T-cell (primary cell): ENCODE data around the gene UGT1A7. TPM values are rescaled to one million over a fixed set of nuclear protein-coding genes. Genes with fewer than 3 reads are reported as not detected.

Experiments
- ATAC-seq, 4 experiments: fragments of 200-7000 bp in 3 of 4; fragments of 150-1000 bp in 1 of 4; cut with Tn5 transposase; replicated peaks in 1 of 4; 1 replicate in 3 of 4; 2 replicates in 1 of 4; pipeline ENCODE4 v1.10.0; 2021; ENCODE audit warnings: moderate library complexity in 3 of 4, mild to moderate bottlenecking in 2 of 4, moderate number of reproducible peaks in 1 of 4
- CTCF ChIA-PET, 2 donors: fragments of 300-600 bp; sonication (Branson Sonifier 250); formaldehyde crosslinking; loops; one replicate each; lab custom pipeline; 2022; ENCODE audit warnings: antibody characterized with exemption in 2 of 2; lab: Charles Lee
- POLR2A ChIA-PET, 2 donors: fragments of 300-600 bp; sonication (Branson Sonifier 250); formaldehyde crosslinking; loops; one replicate each; lab custom pipeline; 2022; ENCODE audit warnings: antibody characterized with exemption in 2 of 2; lab: Charles Lee
- DNase-seq, 35 experiments: peaks; one replicate each; pipeline versions ENCODE4 v3.0.0 to v3.0.0-alpha.2; 2013 to 2023
- H3K27ac ChIP-seq: one replicate; pipeline ENCODE4 v1.5.1; 2013; ENCODE audit warnings: low read length
- H3K27me3 ChIP-seq, 2 experiments: replicated peaks in 1 of 2; 1 replicate in 1 of 2; 2 replicates in 1 of 2; pipeline versions ENCODE4 v1.6.1 to v1.7.0; 2013; ENCODE audit warnings: low read length in 1 of 2, mixed read lengths in 1 of 2; ENCODE audit not compliant: control insufficient read depth in 2 of 2, insufficient read depth in 2 of 2; ENCODE audit errors: extremely low read depth in 1 of 2
- H3K36me3 ChIP-seq, 2 donors: 1 replicate in 1 of 2; 2 replicates in 1 of 2; pipeline versions ENCODE4 v1.6.1 to v1.7.0; 2013; ENCODE audit warnings: low read length in 1 of 2; ENCODE audit not compliant: control insufficient read depth in 2 of 2, insufficient read depth in 1 of 2; ENCODE audit errors: extremely low read depth in 1 of 2
- H3K4me1 ChIP-seq, 2 experiments: 1 replicate in 1 of 2; 2 replicates in 1 of 2; pipeline versions ENCODE4 v1.6.1 to v1.7.0; 2013; ENCODE audit warnings: low read length in 2 of 2, mixed read lengths in 1 of 2; ENCODE audit not compliant: insufficient read depth in 2 of 2, control insufficient read depth in 1 of 2; ENCODE audit errors: extremely low read depth in 1 of 2
- H3K4me3 ChIP-seq, 2 donors: 1 replicate in 1 of 2; 2 replicates in 1 of 2; pipeline versions ENCODE4 v1.5.1 to v1.7.0; 2013; ENCODE audit warnings: mild to moderate bottlenecking in 2 of 2, low read length in 1 of 2, moderate library complexity in 1 of 2; ENCODE audit not compliant: control insufficient read depth in 1 of 2; ENCODE audit errors: extremely low read depth in 1 of 2
- H3K9me3 ChIP-seq: 2 replicates; pipeline ENCODE4 v1.7.0; 2013
- H3K27ac Mint-ChIP-seq, 2 donors: one replicate each; pipeline ENCODE4 v1.8.0; 2020 to 2021; ENCODE audit warnings: mild to moderate bottlenecking in 2 of 2, mixed read lengths in 2 of 2
- H3K27me3 Mint-ChIP-seq, 2 donors: one replicate each; pipeline ENCODE4 v1.8.0; 2021 to 2022; ENCODE audit warnings: mixed read lengths in 2 of 2
- H3K36me3 Mint-ChIP-seq: one replicate; pipeline ENCODE4 v1.8.0; 2021; ENCODE audit warnings: mixed read lengths
- H3K4me1 Mint-ChIP-seq, 3 donors: one replicate each; pipeline ENCODE4 v1.8.0; 2020 to 2022; ENCODE audit warnings: mixed read lengths in 3 of 3, mild to moderate bottlenecking in 1 of 3
- H3K4me3 Mint-ChIP-seq, 3 donors: one replicate each; pipeline ENCODE4 v1.8.0; 2020 to 2022; ENCODE audit warnings: mild to moderate bottlenecking in 3 of 3, mixed read lengths in 3 of 3, moderate library complexity in 3 of 3
- H3K9me3 Mint-ChIP-seq, 3 donors: one replicate each; pipeline ENCODE4 v1.8.0; 2020 to 2022; ENCODE audit warnings: mixed read lengths in 3 of 3
- WGBS: methylation state at CpG from one replicate; pipeline ENCODE4 v1.1.5; 2013; ENCODE audit warnings: missing lambda C conversion rate; ENCODE audit not compliant: insufficient coverage; 5-methylcytosine and 5-hydroxymethylcytosine counted together
- total RNA-seq, 35 experiments: library from RNA in 6 of 35; stranded (reverse) in 6 of 35; fragments of 120-200 nt in 1 of 35; gene quantifications; one replicate each; pipeline versions ENCODE4 v1.2.1 to v1.2.4 and lab custom pipeline; 2013 to 2026

UGT1A7 gene
- total RNA-seq, 5 donors from 2014 or later (not counting 1 experiment from before 2014, with no cell fraction given), result 0.10 TPM; not detected in 4

- Mint-ChIP-seq H3K9me3 (peaks cover 3 to 13% (median 7%) of the 10 kb centered on the region in 3 donors), H3K27ac (no peak overlapping the region), H3K27me3 (peaks cover 18 to 21% of the 10 kb centered on the region in 2 donors), H3K36me3 (no peaks in the 10 kb centered on the region), H3K4me3 (no peak overlapping the region), H3K4me1 (no peaks in the 10 kb centered on the region)
- Histone ChIP-seq H3K4me3 (no peak overlapping the region), H3K36me3 (no peaks in the 10 kb centered on the region), H3K4me1 (no peaks in the 10 kb centered on the region), H3K27ac (no peak overlapping the region), H3K9me3 (no peaks in the 10 kb centered on the region), H3K27me3 (peaks cover 0 to 18% of the 10 kb centered on the region in 2 experiments)
- POLR2A ChIA-PET, result no interaction called here
- CTCF ChIA-PET, result no interaction called here
- 95% methylated on average over 10 of the region's 16 CpGs for WGBS
- DNase-seq (no peak), ATAC-seq (no peak)
Observed at GRCh38 chr2:233772153-233772552, 90.5 kb downstream of the UGT1A7 start.

- DNase-seq (no peak), ATAC-seq (no peak)
- ChIA-PET POLR2A (no interaction called here), CTCF (no interaction called here)
- Mint-ChIP-seq H3K27me3 (peaks cover 16 to 18% of the 10 kb centered on the region in 2 donors), H3K4me3 (no peak overlapping the region), H3K27ac (no peak overlapping the region), H3K4me1 (no peaks in the 10 kb centered on the region), H3K9me3 (peaks cover 3 to 13% (median 7%) of the 10 kb centered on the region in 3 donors), H3K36me3 (no peaks in the 10 kb centered on the region)
- Histone ChIP-seq H3K9me3 (no peaks in the 10 kb centered on the region), H3K4me3 (no peak overlapping the region), H3K27me3 (peaks cover 0 to 19% of the 10 kb centered on the region in 2 experiments), H3K36me3 (no peaks in the 10 kb centered on the region), H3K4me1 (no peaks in the 10 kb centered on the region), H3K27ac (no peak overlapping the region)
- WGBS, result 78% methylated on average over 4 of the region's 5 CpGs
Observed at GRCh38 chr2:233772583-233772982, 90.9 kb downstream of the UGT1A7 start.

- CTCF ChIA-PET, result no interaction called here
- peaks cover 0 to 20% of the 10 kb centered on the region in 2 experiments for H3K27me3 ChIP-seq
- WGBS, result 85% methylated on average over 5 of the region's 5 CpGs
- Mint-ChIP-seq H3K27ac (no peak overlapping the region), H3K4me1 (no peaks in the 10 kb centered on the region), H3K4me3 (no peak overlapping the region), H3K36me3 (no peaks in the 10 kb centered on the region), H3K9me3 (peaks cover 3 to 13% (median 7%) of the 10 kb centered on the region in 3 donors), H3K27me3 (peaks cover 16 to 25% of the 10 kb centered on the region in 2 donors)
- no peak overlapping the region for H3K27ac ChIP-seq
- POLR2A ChIA-PET, result no interaction called here
- H3K9me3 ChIP-seq, result no peaks in the 10 kb centered on the region
- ATAC-seq (no peak), DNase-seq (no peak)
- no peaks in the 10 kb centered on the region for H3K36me3 ChIP-seq
- H3K4me3 ChIP-seq, result no peak overlapping the region
- no peaks in the 10 kb centered on the region for H3K4me1 ChIP-seq
Observed at GRCh38 chr2:233773854-233774253, 92.2 kb downstream of the UGT1A7 start.

- DNase-seq, result no peak
- Histone ChIP-seq H3K27ac (no peak overlapping the region), H3K9me3 (no peaks in the 10 kb centered on the region), H3K27me3 (peaks cover 0 to 24% of the 10 kb centered on the region in 2 experiments), H3K4me1 (no peaks in the 10 kb centered on the region), H3K36me3 (no peaks in the 10 kb centered on the region), H3K4me3 (no peak overlapping the region)
- peaks cover 3 to 13% (median 7%) of the 10 kb centered on the region in 3 donors for H3K9me3 Mint-ChIP-seq
- no peaks in the 10 kb centered on the region for H3K4me1 Mint-ChIP-seq
- POLR2A ChIA-PET, result no interaction called here
- no peaks in the 10 kb centered on the region for H3K36me3 Mint-ChIP-seq
- H3K27me3 Mint-ChIP-seq, result peaks cover 23 to 26% of the 10 kb centered on the region in 2 donors
- H3K4me3 Mint-ChIP-seq, result no peak overlapping the region
- CTCF ChIA-PET, result no interaction called here
- no peak for ATAC-seq
- H3K27ac Mint-ChIP-seq, result no peak overlapping the region
- 87% methylated on average over 2 of the region's 6 CpGs for WGBS
Observed at GRCh38 chr2:233775414-233775813, 93.7 kb downstream of the UGT1A7 start.

GRCh38 chr2:233778030-233778429, 96.3 kb downstream of the UGT1A7 start, which contains the start of gene MROH2A:
Gene MROH2A (plus strand): TSS chr2:233778330. CDS start chr2:233779359, 1,029 bp downstream.
- no peak within 1 kb of the TSS for H3K4me3 ChIP-seq
- H3K27me3 Mint-ChIP-seq, result peaks cover 24 to 32% of the 10 kb centered on the region in 2 donors
- H3K36me3 Mint-ChIP-seq, result no peaks in the 10 kb centered on the region
- no peaks in the 10 kb centered on the region for H3K9me3 ChIP-seq
- ATAC-seq (no peak), DNase-seq (no peak)
- H3K4me1 Mint-ChIP-seq, result no peaks in the 10 kb centered on the region
- no CpG with 5 or more reads among the region's 2 CpGs for WGBS
- peaks cover 0 to 22% of the 10 kb centered on the region in 2 experiments for H3K27me3 ChIP-seq
- no peak within 1 kb of the TSS for H3K27ac ChIP-seq
- POLR2A ChIA-PET, result no interaction called here
- peaks cover 3 to 13% (median 7%) of the 10 kb centered on the region in 3 donors for H3K9me3 Mint-ChIP-seq
- H3K4me1 ChIP-seq, result no peaks in the 10 kb centered on the region
- H3K4me3 Mint-ChIP-seq, result no peak within 1 kb of the TSS
- H3K27ac Mint-ChIP-seq, result no peak within 1 kb of the TSS
- CTCF ChIA-PET, result no interaction called here
- H3K36me3 ChIP-seq, result no peaks in the 10 kb centered on the region

- H3K4me3 ChIP-seq, result no peak overlapping the region
- no peaks in the 10 kb centered on the region for H3K4me1 ChIP-seq
- Mint-ChIP-seq H3K4me1 (no peaks in the 10 kb centered on the region), H3K36me3 (no peaks in the 10 kb centered on the region), H3K9me3 (peaks cover 3 to 13% (median 7%) of the 10 kb centered on the region in 3 donors), H3K4me3 (no peak overlapping the region), H3K27ac (no peak overlapping the region), H3K27me3 (peaks cover 29 to 37% of the 10 kb centered on the region in 2 donors)
- DNase-seq, result no peak
- POLR2A ChIA-PET, result no interaction called here
- 71% methylated on average over 3 of the region's 4 CpGs for WGBS
- H3K27ac ChIP-seq, result no peak overlapping the region
- H3K36me3 ChIP-seq, result no peaks in the 10 kb centered on the region
- ATAC-seq, result no peak
- CTCF ChIA-PET, result interaction anchor here in 1 of 2 donors (0.6 kb wide), 1 partner anchor 1354 kb away, joined by 3 read pairs; no protein-coding TSS in a partner anchor
- peaks cover 0 to 26% of the 10 kb centered on the region in 2 experiments for H3K27me3 ChIP-seq
- no peaks in the 10 kb centered on the region for H3K9me3 ChIP-seq
Observed at GRCh38 chr2:233779722-233780121, 98.0 kb downstream of the UGT1A7 start.
